Activated gamma-delta T cell treated with anti-CD3 and anti-CD28 coated beads, Interleukin-2, amount 50 U/mL, for 16 hours (primary cell): Measurements from ENCODE around the gene ADAMTS15.

Experiments used
- DNase-seq: peaks from one replicate; pipeline ENCODE4 v3.0.0-alpha.2; 2020; ENCODE audit warnings: low read depth

ADAMTS15 gene

GRCh38 chr11:130418210-130418609 lies 30.2 kb upstream of the ADAMTS15 start:
- no peak for DNase-seq

- DNase-seq: no peak
Observed at GRCh38 chr11:130418756-130419155, 29.7 kb upstream of the ADAMTS15 start.

DNA sequence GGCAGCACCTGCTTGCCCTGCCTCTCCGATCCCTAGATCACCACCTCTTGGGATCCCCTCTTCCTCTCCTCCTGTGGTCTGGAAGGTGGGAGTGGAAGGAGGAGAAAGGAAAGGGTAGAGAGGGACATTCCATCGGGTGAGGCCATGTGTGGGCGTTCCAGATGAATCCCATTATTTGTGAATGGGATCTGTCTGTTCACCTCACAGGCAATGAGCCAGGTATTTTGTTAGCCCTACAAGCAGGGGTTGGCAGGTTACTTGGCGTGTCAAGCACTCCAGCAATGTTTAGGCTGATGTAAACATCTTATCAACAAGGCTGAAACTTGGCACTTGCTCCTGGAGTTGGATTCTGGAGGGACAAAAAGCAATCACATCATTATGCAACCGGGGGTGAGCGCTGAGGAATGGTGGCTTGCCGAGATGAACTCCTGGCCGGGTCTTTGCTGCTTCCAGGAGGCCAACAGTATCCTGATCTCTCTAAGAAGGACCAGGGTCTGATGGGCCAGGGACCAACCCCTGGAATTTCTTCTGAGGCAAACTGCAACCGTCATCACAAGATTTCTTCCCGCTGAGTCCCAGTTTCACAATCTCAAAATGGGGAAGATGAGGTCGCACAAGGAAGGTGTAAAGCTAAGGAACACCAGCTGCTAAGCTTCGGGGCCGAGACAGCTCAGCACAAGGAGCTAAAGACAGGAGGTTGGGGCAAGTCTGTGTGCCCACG lies 27.8 kb upstream of the ADAMTS15 start:
- DNase-seq: no peak

DNA sequence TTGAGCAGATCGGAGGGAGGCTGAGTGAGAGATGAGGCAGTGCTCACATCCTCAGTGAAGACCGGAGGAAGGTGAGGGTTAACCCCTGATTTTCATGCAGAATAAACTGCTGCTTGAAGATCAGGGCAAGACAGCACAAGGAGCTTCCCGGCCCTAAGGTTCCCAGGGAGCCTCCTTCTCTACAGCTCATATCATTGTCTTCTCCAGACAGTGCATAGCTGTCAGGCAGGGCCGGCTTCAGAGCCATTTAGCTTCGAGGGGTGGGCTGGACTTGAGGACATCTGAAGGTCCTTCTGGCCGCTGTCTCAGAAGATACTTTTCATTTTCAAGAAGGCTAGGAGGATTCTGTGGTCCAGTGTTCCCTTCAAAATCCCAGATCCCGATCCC lies 27.3 kb upstream of the ADAMTS15 start:
- DNase-seq: no peak

GRCh38 chr11:130421697-130422096 lies 26.7 kb upstream of the ADAMTS15 start:
- DNase-seq: no peak

DNA sequence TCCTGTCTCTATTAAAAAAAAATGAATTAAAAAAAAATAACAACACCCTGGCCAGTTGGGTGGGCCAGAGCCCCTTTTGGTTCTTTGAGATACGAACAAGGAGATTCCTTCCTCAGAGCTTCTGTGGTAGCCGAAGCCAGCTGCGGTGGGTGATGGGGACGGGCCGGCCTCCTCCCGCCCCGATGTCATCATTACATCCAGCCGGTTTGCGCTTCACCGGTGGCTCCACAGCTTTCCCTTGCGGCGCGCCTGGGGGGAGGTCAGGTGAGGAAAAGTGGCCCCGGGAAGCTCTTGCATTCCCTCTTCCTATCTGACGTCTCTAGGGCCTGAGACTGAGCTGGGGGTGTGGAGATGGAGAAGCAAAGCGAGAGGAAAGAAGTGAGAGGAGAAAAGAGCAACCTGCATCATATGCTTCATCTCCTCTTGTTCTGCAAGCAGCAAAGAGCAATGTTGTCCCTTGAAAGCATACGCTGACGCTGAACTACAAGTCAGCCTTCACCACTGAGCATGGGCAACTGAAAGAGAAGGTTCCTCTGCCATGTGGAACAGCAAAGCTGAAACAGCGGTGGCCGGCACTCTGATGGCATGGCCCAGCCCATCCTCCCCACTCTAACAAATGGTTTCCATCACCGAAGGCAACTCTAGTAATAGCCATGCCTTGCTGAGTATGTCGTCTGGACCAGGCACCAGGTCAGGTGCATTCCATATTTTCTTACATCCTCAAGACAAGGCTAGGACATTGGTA lies 26.0 kb upstream of the ADAMTS15 start:
- no peak for DNase-seq

GRCh38 chr11:130423541-130424142 lies 24.8 kb upstream of the ADAMTS15 start:
- no peak for DNase-seq

- no peak for DNase-seq
Observed at GRCh38 chr11:130424613-130425140, 23.8 kb upstream of the ADAMTS15 start.

DNA sequence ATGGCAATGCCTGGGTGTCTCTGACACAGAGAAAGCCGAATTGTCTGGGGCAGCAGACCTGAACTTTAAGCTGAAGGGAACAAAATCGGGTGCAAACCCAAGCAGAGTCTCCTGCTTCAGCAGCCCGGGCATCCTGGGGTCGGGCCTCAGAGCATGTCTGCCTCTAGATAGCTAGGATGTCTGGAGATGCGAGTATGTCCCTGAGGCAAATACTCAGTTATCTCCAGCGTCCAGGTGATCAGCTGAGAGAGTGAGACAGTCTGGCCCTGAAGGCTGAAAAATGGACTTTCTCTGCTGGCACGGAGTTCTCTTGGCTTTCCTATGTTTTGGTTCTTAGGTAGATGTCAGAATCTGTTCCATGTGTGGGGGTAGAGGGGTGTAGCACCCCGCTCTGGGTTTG lies 23.3 kb upstream of the ADAMTS15 start:
- DNase-seq: no peak

- no peak for DNase-seq
Observed at GRCh38 chr11:130426223-130426836, 22.1 kb upstream of the ADAMTS15 start.

DNA sequence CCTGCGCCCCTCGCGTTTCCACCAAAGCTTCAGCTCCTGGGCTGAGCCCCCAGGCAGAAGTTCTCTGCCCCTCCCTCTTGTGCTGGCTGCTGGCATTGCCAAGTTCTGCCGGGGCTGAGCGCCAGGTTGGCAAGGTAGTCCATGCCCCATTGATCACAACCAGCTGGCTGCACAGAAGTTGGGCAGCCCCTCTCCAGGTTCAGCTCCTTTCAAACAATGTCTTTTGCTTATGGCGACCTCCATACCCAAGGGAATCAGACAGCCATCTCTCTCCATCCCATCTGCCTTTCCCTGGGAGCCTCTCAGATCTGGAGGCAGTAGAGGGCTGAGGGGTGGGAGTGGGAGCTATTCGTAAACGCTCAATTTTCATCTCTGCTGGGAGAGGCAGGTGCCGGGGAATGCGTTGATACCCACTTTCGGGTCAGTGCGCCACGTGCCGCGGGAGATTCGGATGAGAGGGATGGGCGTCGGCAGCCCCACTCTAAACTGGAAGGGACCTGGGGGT lies 21.6 kb upstream of the ADAMTS15 start:
- no peak for DNase-seq

DNA sequence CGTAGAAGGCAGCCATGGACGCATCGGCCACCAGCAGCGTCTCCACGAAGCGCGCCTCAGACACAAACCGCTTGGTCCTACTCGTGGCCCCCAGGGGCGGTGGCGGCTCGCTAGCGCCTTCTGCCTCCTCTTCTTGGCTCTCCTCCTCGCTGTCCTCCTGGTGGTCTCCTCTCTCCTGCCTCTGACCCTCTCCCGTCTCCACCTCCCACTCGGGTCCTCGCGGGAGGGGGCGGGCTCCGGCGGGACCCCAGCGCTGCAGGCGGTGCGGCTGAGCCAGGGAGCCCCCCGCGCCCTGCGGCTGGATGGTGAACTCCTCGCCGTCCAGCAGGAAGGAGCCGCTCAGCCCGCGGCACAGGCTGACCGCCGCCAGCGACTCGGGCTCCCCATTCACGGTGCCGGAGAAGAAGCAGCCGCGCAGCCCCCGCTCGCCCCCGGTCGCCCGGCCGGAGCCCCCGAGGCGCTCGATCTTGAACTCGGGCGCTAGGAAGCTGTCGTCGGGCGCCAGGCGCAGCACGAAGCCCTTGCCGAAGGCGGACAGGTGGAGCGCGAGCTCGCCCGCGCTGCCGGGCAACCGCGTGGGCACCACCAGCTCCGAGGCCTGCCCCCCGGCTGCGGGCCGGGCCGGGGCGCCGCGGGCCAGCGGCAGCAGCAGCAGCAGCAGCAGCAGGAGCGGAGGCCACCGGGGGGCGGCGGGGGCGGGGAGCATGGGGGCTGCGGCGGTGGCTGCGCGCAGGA lies 20.7 kb upstream of the ADAMTS15 start:
- no peak for DNase-seq

DNA sequence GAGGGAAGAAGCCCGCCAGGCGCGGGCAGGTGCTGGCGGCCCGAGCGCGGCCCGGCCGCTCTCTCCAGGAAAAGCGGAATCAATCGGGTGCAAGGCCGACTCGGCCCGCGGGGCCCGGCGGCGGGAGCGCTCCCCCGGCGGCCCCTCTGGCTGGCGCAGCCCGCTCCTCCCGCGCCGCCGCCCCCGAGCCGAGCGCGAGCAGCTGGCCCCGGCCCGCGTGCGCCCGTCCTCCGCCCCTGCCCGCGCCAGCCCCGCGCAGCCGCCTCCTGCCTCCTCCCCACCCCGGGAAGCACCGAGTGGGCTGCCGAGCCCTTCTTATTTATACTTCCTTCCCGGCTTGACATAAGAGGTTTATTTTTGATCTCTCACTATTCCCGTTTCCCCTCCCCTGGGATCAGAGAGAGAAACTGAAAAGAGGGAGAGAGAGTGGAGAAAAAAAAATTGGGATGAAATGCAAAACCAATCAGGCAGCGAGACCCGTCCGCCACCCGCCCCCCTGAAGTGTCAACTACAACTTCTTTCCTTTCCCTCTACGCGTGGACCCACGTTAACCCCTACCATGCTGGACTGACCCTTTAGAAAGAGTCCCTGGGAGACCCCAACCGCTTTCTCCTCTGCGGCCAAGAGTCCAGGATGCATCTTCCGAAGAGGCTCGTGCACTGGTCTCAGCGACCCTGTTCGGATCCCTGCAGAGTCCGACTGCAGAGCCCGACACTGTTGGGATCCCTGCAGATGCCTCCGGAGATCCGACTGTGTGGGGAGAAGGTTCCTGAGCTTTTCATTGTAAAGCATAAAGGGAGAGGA lies 19.9 kb upstream of the ADAMTS15 start, which contains the start of gene ADAMTS8:
TSS of gene ADAMTS8 (minus strand) at position 294 of the 804 bp plus-strand sequence. CDS start 323 bp downstream, outside the sequence.
- no peak for DNase-seq

GRCh38 chr11:130429120-130429681 lies 19.2 kb upstream of the ADAMTS15 start:
- no peak for DNase-seq

- DNase-seq: no peak
Observed at GRCh38 chr11:130429983-130430382, 18.5 kb upstream of the ADAMTS15 start.

DNA sequence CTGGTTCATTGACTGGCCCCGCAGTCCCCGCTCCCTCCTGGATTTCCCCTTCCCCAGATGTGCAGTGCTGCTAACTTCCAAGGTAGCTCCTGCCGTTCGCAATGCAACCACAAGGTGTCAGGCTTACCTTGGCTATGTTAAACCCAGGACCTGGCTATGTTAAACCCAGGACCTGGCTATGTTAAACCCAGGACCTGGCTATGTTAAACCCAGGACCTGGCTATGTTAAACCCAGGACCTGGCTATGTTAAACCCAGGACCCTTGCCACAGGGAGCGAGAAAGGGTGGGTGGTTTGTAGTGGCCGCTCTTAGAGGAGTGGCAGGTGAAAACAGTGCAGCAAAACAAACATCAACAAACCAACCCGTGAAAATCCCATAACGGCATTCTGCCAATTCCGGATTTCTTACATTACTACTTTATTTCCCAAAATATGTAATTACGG lies 17.1 kb upstream of the ADAMTS15 start:
- peak; percentile 40 for DNase-seq

DNA sequence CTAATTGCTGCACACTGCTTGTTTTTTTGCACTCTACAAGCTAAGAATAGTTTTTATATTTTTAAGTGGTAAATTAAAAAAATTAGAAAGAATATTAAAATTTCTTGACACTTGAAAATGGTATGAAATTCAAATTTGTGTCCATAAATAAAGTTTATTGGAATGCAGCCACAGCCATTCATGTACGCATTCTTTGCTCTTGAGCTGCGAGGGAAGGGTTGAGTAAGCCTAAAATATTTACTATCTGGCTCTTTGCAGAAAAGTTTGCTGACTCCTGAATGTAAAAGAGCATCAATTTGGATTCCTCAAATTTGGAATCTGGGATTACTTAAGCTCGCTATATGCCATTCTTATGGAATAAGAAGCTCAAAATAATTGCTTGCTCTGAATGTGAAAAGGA lies 16.6 kb upstream of the ADAMTS15 start:
- DNase-seq: no peak

DNA sequence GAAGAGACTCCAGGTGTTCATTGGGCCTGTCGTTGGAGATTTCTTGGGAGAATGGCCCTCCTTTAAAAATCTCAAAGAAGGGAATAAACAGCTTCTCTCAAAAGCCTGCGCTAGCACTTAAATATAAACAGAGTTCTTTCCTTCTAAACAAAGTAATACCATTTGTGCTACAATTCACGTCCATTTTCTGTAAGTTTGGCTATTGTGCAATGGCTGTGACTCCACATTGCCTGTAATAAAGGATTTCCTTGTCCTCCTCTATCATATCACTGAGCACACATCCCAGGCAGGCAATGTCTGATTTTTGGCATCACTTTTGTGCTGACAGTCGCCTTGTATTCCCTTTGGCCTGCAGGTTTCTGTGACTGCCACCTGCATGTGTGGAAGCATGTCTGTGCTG lies 15.1 kb upstream of the ADAMTS15 start:
- DNase-seq: no peak

GRCh38 chr11:130434521-130435223 lies 13.8 kb upstream of the ADAMTS15 start:
- DNase-seq: peak; percentile 42

- no peak for DNase-seq
Observed at GRCh38 chr11:130435671-130436070, 12.8 kb upstream of the ADAMTS15 start.
